GM23338 (cell line): Measurements from ENCODE around the gene PACS1.

ENCODE experiments used
- CREB1 ChIP-seq: fragments of 250-450 bp; sonication (Bioruptor Pico); IDR thresholded peaks from 2 replicates; pipeline ENCODE4 v1.5.0; 2020; ENCODE audit warnings: low read depth, mild to moderate bottlenecking, moderate library complexity
- EZH2 ChIP-seq: fragments of 200-600 bp; sonication (generic); IDR thresholded peaks from one replicate; pipeline ENCODE4 v1.8.0; 2017; ENCODE audit warnings: antibody characterized with exemption, mild to moderate bottlenecking, low read depth; ENCODE audit not compliant: unreplicated experiment
- EZH2phosphoT487 ChIP-seq: fragments of 200-600 bp; sonication (generic); IDR thresholded peaks from one replicate; pipeline ENCODE4 v1.8.1; 2018; ENCODE audit warnings: antibody characterized with exemption; ENCODE audit not compliant: unreplicated experiment
- ZNF331 ChIP-seq: fragments of 250-450 bp; sonication (Bioruptor Pico); IDR thresholded peaks from 2 replicates; pipeline ENCODE4 v1.5.0; 2020; ENCODE audit warnings: low read depth, mild to moderate bottlenecking, moderate library complexity
- TF ChIP-seq, protein P1 (sequence below), 2 experiments: fragments of 200-600 bp in 1 of 2; sonication (generic) in 1 of 2; conservative IDR thresholded peaks; 2 replicates each; pipeline versions ENCODE4 v1.5.1 to v1.6.1; 2016 to 2017; ENCODE audit warnings: antibody characterized with exemption in 2 of 2, low read depth in 2 of 2, mild to moderate bottlenecking in 2 of 2, moderate library complexity in 1 of 2
- TF ChIP-seq, protein P2 (sequence below): IDR thresholded peaks from one replicate; pipeline ENCODE4 v1.6.1; 2018; ENCODE audit warnings: antibody characterized with exemption; ENCODE audit not compliant: unreplicated experiment
- TF ChIP-seq, protein P3 (sequence below): fragments of 250-450 bp; sonication (Bioruptor Pico); IDR thresholded peaks from 2 replicates; pipeline ENCODE4 v1.5.0; 2020; ENCODE audit warnings: mild to moderate bottlenecking, moderate library complexity

DNA sequence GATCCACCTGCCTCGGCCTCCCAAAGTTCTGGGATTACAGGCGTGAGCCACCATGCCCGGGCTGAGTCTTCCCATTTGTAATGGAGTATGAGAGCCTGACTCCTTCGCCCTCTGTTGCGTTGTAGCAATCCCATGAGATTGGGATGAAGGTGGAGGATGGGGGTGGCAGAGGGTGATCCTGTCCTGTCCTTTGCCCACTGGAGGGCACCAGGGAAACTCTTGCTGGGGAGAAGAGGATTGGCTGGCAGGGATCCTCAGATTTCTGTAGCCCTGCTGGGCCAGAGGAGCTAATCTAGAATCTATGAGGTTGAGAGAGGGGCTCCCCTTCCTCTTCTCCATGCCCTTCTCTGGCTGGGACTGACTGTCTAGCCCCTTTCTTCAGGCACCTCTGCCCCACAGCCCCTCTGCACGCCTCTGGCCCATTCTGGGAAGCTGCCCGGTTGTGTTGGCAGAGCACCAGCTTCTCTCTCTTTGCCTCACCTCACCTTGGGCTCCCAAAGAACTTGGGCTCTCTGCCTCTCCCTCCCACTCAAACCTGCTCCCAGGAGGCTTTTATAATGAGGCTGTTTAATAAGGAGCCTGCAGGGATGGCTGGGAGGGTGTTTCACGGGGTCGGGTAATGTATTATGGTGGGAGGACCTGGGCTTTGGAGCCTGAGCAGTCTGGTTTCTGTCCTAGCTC, 34.3 kb upstream of the PACS1 start:
- no peak for TF ChIP-seq EZH2phosphoT487
- TF ChIP-seq, protein P1, sequence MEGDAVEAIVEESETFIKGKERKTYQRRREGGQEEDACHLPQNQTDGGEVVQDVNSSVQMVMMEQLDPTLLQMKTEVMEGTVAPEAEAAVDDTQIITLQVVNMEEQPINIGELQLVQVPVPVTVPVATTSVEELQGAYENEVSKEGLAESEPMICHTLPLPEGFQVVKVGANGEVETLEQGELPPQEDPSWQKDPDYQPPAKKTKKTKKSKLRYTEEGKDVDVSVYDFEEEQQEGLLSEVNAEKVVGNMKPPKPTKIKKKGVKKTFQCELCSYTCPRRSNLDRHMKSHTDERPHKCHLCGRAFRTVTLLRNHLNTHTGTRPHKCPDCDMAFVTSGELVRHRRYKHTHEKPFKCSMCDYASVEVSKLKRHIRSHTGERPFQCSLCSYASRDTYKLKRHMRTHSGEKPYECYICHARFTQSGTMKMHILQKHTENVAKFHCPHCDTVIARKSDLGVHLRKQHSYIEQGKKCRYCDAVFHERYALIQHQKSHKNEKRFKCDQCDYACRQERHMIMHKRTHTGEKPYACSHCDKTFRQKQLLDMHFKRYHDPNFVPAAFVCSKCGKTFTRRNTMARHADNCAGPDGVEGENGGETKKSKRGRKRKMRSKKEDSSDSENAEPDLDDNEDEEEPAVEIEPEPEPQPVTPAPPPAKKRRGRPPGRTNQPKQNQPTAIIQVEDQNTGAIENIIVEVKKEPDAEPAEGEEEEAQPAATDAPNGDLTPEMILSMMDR (conservative IDR thresholded peaks at IDR 0.05; ENCODE audit: low read depth in 2 of 2), result peak in 1 of 2 experiments; percentile 11; a peak in 1 of 4 replicates
- TF ChIP-seq, protein P2, sequence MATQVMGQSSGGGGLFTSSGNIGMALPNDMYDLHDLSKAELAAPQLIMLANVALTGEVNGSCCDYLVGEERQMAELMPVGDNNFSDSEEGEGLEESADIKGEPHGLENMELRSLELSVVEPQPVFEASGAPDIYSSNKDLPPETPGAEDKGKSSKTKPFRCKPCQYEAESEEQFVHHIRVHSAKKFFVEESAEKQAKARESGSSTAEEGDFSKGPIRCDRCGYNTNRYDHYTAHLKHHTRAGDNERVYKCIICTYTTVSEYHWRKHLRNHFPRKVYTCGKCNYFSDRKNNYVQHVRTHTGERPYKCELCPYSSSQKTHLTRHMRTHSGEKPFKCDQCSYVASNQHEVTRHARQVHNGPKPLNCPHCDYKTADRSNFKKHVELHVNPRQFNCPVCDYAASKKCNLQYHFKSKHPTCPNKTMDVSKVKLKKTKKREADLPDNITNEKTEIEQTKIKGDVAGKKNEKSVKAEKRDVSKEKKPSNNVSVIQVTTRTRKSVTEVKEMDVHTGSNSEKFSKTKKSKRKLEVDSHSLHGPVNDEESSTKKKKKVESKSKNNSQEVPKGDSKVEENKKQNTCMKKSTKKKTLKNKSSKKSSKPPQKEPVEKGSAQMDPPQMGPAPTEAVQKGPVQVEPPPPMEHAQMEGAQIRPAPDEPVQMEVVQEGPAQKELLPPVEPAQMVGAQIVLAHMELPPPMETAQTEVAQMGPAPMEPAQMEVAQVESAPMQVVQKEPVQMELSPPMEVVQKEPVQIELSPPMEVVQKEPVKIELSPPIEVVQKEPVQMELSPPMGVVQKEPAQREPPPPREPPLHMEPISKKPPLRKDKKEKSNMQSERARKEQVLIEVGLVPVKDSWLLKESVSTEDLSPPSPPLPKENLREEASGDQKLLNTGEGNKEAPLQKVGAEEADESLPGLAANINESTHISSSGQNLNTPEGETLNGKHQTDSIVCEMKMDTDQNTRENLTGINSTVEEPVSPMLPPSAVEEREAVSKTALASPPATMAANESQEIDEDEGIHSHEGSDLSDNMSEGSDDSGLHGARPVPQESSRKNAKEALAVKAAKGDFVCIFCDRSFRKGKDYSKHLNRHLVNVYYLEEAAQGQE, result no peak
- no peak for TF ChIP-seq EZH2
- TF ChIP-seq, protein P3, sequence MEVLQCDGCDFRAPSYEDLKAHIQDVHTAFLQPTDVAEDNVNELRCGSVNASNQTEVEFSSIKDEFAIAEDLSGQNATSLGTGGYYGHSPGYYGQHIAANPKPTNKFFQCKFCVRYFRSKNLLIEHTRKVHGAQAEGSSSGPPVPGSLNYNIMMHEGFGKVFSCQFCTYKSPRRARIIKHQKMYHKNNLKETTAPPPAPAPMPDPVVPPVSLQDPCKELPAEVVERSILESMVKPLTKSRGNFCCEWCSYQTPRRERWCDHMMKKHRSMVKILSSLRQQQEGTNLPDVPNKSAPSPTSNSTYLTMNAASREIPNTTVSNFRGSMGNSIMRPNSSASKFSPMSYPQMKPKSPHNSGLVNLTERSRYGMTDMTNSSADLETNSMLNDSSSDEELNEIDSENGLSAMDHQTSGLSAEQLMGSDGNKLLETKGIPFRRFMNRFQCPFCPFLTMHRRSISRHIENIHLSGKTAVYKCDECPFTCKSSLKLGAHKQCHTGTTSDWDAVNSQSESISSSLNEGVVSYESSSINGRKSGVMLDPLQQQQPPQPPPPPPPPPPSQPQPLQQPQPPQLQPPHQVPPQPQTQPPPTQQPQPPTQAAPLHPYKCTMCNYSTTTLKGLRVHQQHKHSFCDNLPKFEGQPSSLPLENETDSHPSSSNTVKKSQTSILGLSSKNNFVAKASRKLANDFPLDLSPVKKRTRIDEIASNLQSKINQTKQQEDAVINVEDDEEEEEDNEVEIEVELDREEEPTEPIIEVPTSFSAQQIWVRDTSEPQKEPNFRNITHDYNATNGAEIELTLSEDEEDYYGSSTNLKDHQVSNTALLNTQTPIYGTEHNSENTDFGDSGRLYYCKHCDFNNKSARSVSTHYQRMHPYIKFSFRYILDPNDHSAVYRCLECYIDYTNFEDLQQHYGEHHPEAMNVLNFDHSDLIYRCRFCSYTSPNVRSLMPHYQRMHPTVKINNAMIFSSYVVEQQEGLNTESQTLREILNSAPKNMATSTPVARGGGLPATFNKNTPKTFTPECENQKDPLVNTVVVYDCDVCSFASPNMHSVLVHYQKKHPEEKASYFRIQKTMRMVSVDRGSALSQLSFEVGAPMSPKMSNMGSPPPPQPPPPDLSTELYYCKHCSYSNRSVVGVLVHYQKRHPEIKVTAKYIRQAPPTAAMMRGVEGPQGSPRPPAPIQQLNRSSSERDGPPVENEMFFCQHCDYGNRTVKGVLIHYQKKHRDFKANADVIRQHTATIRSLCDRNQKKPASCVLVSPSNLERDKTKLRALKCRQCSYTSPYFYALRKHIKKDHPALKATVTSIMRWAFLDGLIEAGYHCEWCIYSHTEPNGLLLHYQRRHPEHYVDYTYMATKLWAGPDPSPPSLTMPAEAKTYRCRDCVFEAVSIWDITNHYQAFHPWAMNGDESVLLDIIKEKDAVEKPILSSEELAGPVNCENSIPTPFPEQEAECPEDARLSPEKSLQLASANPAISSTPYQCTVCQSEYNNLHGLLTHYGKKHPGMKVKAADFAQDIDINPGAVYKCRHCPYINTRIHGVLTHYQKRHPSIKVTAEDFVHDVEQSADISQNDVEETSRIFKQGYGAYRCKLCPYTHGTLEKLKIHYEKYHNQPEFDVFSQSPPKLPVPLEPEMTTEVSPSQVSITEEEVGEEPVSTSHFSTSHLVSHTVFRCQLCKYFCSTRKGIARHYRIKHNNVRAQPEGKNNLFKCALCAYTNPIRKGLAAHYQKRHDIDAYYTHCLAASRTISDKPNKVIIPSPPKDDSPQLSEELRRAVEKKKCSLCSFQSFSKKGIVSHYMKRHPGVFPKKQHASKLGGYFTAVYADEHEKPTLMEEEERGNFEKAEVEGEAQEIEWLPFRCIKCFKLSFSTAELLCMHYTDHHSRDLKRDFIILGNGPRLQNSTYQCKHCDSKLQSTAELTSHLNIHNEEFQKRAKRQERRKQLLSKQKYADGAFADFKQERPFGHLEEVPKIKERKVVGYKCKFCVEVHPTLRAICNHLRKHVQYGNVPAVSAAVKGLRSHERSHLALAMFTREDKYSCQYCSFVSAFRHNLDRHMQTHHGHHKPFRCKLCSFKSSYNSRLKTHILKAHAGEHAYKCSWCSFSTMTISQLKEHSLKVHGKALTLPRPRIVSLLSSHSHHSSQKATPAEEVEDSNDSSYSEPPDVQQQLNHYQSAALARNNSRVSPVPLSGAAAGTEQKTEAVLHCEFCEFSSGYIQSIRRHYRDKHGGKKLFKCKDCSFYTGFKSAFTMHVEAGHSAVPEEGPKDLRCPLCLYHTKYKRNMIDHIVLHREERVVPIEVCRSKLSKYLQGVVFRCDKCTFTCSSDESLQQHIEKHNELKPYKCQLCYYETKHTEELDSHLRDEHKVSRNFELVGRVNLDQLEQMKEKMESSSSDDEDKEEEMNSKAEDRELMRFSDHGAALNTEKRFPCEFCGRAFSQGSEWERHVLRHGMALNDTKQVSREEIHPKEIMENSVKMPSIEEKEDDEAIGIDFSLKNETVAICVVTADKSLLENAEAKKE (CRISPR knock-in tag), result no peak
- TF ChIP-seq ZNF331 (CRISPR knock-in tag), result no peak
- no peak for TF ChIP-seq CREB1 (CRISPR knock-in tag)
